DND-41 (cell line): Measurements from ENCODE around the gene METAP1D.

Experiments
- EZH2 ChIP-seq: IDR thresholded peaks from 3 replicates; pipeline ENCODE4 v1.6.1; 2012; ENCODE audit warnings: borderline replicate concordance, low read depth, mild to moderate bottlenecking, moderate library complexity, low read length, inconsistent platforms; ENCODE audit not compliant: severe bottlenecking
- TF ChIP-seq, protein P1 (sequence below): IDR thresholded peaks from 2 replicates; pipeline ENCODE4 v1.5.1; 2012; ENCODE audit warnings: borderline replicate concordance, low read length, moderate library complexity, mild to moderate bottlenecking; ENCODE audit not compliant: poor library complexity, severe bottlenecking; ENCODE audit errors: extremely low read depth

GRCh38 chr2:171968509-171968908 lies 31.2 kb upstream of the METAP1D start:
- TF ChIP-seq, protein P1, sequence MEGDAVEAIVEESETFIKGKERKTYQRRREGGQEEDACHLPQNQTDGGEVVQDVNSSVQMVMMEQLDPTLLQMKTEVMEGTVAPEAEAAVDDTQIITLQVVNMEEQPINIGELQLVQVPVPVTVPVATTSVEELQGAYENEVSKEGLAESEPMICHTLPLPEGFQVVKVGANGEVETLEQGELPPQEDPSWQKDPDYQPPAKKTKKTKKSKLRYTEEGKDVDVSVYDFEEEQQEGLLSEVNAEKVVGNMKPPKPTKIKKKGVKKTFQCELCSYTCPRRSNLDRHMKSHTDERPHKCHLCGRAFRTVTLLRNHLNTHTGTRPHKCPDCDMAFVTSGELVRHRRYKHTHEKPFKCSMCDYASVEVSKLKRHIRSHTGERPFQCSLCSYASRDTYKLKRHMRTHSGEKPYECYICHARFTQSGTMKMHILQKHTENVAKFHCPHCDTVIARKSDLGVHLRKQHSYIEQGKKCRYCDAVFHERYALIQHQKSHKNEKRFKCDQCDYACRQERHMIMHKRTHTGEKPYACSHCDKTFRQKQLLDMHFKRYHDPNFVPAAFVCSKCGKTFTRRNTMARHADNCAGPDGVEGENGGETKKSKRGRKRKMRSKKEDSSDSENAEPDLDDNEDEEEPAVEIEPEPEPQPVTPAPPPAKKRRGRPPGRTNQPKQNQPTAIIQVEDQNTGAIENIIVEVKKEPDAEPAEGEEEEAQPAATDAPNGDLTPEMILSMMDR: no peak
- TF ChIP-seq EZH2: no peak
